NCI-H345 treated with DMSO at 0.1 percent for 48 hours (cell line): ENCODE results near the gene FGGY.

Experiments used
- DNase-seq: peaks from one replicate; lab custom pipeline; 2025; ENCODE audit not compliant: unreplicated experiment; lab: John Stamatoyannopoulos, UW

Gene FGGY

DNA sequence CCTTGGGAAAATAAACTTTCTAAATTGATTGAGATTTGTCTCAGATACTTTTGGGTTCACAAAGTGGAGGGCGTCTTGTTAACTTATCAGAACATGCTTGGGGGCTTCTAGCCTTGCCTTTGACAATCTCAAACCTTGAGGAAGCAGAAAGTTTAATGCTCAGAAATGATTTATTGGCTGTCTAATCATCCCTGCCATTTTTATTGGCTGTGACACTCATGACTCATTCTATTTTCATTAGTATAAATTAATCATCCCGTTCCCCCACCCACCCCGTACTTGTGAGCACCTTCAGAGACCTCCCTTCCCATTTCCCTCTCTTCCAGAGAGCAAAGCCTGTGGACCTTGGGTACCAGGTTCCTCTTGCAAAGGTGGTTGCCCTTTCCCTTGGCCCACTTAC lies 87.1 kb downstream of the FGGY start:
- DNase-seq: no peak

GRCh38 chr1:59384443-59384842 lies 87.5 kb downstream of the FGGY start:
- no peak for DNase-seq

DNA sequence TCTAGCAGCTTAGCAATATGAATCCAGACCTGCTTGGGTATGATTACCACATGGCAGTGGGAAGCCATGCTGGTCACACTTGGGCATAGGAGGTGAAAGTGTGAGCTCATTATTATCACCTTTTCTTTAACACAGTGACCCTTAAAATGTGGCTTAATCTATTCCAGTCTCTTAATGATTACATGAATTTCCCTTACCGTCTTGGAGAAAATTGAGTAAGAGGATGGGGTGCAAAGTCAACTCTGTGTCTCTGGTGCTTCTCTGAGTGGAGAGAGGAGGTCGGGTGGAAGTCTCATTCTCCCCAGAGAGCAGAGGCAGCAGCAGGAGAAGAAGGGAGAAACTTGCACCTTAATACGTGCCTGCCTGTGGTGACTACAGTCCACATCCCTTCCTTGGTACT lies 91.3 kb downstream of the FGGY start:
- DNase-seq: no peak

GRCh38 chr1:59389847-59390246 lies 93.0 kb downstream of the FGGY start:
- DNase-seq: no peak

DNA sequence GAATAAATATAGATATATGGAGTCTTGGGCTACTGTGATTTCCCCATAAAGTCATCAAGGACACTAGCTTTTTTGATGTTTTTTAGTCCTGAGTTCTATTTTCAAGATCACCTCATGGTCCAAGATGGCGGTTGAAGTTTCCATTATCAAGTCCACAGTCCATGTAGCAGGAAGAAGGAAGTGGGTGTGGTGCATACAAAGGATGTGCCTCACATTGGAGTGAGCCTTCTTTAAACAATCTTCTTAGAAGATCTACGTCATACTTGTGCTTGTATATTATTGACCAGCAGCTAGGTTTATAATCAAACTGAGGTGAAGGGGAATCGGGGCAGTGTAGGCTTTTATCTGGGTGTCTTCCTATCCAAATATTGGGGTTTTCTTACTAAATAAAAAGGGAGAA lies 93.4 kb downstream of the FGGY start:
- no peak for DNase-seq

- DNase-seq: no peak
Observed at GRCh38 chr1:59391212-59392179, 94.6 kb downstream of the FGGY start.

DNA sequence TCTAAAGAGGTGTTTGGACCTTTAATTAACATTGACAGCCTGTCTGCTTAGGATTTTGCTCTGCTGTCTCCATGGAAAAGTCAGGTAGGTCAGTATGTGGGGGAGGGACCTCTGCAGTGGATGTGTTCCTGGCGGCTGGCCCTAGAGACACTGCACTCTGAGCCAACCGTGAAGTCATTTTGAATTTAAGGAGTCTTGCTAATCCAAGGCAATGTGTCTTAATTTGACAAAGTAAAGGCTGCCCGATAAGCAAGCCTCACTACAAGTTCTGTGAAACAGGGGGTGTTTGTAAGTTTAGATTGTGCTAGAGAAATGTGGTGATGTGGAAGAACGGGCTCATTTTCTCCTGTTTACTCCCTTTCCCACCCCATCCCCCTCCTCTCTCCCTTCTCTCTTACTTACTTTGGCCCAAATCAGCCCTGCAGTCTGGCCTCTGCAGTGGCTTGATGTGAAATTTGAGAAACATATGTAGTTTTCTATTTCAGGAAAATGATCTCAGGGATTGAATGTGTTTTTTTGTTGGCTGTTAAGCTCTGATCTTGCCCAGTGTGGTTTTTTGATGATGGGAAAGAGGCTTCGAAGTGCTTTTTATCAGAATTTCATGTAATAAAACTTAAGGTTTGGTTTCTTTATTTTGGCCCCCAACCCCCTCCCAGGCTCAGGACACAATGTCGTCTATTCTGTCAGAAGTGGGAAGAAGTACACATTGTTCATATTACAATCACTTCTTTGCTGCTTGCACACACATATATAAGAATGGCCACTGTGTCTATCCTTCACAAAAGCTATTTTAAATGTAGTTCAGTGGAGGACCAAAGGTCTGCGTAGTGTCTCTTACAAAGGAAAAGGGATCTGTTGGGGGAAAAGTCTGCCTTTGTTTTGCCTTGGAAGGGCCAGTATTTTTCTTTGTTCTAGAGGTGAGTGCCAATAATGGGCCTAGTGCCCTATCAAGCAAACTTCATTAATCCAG lies 96.6 kb downstream of the FGGY start:
- no peak for DNase-seq

- DNase-seq: no peak
Observed at GRCh38 chr1:59394706-59395425, 98.0 kb downstream of the FGGY start.

- DNase-seq: no peak
Observed at GRCh38 chr1:59396387-59396786, 99.5 kb downstream of the FGGY start.

DNA sequence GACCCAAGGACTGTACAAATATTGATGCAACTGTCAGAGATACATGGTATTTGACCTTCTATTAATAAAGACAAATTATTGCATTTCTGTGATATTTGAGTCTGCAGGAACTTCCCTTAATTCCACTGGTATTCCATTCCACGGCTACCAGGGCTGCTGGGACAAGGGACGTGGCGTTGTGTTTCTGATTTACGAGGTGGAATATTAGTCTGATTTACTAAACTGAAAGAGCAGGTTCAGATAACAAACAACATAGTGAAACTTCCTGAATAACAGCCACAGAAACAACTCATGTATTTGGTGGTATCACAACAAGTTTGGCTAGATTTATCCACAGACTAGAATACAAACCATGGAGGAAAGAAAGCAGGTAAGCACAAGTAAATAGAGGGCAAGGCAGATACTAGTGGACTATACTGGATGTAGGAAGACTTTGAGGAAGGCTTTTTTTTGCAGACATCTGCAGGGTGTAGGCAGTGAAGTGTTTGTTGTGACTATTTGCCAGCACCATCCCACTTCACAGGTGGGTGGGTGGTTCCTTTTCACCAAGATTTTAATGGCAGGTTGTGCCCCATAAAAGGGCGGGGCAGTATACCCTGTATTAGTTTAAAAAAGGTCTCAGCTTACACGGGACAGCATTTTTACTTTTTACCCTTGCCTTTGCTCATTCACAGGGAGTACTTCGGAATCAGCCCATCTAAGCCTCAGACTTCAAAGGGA lies 100.4 kb downstream of the FGGY start:
- no peak for DNase-seq

DNA sequence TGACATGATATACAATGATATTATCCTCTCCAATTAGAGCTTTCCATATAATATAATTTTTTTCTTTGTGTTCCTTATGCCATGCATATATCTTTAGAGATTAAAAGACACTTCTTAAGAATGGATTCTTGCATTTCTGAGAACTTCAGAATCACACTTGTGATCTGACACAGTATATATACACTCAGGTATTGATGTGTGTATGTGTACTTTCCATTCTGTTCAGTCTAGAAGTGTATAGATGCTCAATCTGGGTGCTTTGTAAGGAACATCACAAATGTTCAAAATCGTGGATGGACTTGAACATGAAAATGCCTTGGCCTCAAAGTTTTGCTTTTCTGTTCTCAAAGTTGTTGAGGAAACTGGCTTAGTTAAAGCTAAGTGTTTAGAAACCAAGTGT lies 102.7 kb downstream of the FGGY start:
- DNase-seq: no peak

DNA sequence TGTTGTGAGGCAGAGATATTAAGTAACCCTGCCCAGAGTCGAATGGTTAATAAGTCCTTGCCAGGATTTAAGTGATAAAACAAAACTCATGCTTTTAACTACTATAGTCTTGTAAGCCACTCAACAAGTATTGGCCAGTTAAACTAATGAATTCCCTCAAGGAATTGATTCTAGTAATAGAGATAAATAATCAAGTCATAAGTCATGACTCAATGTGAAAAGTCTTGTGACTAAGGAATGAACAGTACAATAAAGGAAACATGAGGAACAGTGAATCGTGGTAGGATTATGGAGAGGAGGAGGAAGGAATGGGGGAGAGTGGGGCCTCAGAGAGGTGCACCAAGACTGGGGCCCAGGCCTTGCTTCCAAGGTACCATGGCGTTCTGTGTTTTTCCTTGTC lies 104.7 kb downstream of the FGGY start:
- no peak for DNase-seq

DNA sequence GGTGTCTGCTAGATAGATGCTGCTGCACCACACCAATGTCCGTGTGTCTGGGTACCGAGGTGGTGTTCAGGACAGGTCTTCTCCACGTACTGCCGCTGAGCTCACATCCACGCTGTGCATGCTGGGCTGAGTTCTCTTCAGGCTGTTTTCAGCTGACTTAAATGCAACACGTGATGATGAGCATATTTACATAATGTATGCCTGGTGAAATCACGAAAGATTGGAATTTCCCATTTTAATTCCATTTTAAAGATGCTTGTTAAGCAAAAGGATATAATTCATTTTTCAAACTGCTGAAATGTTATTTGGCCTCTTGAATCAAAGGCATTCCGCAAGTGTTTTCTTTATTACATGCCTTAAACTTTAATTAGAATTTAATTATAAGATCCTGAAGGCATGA lies 107.9 kb downstream of the FGGY start:
- DNase-seq: no peak

DNA sequence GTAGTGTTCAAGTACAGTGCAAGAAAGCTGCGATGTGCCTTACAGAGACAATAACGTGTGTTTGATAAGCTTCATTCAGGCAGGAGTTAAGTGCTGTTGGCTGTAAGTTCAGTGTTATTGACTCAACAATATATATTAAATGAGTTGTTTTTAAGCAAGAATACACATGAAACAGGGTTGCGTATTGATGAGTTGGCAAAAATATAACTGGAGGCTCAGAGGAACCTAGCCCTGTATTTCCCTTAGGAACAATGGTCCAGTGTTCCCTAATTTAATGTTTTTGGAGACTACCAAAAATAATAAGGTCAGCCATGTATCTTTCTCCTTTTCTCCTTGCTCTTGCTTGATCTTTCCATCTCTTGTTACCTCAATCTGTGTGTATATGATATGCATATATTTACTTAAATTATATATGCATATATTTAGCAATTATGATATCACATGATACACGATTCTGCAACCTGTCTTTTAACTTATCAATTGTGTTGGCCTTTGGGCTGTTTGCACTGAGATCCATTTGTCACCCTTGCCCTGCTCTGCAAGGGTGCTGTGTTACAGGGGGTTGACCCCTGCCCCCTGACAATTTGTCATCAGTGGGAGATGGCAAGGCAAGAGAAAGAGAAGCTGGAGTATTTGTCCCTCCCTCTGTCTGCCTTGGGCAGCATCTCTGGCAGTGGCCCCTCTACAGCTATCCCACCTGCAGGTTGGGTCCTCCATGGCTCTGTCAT lies 109.7 kb downstream of the FGGY start:
- DNase-seq: no peak

DNA sequence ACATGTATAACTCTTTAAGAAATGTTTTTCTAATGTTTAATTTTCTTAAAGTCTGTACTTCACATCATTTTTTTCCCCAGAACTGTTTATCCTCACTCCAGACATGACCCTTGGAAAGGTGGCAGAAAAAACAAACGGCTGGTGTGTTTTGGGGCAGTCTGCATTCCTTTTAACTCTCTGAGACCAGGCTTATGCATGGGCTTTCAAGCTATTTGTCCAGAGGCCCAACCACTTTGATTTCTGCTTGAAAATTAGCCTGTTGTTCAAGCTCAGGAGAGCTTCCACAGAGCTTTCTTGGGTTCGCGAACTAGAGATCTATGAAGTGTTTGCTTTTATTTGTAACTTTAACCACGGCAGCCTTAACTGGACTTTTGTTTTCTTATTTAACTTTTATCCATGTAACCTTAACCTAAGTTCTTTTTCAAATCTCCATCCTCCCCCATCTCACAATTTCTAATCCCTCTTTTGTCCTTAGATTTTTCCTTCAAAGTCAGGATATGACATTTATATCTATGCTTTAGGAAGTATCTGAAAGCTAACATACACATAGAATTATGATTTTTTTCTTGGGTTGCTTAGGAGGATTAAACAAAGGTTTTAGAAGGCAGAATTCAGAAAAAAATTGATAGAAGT lies 111.8 kb downstream of the FGGY start:
- DNase-seq: no peak

GRCh38 chr1:59409549-59409948 lies 112.7 kb downstream of the FGGY start:
- DNase-seq: no peak

DNA sequence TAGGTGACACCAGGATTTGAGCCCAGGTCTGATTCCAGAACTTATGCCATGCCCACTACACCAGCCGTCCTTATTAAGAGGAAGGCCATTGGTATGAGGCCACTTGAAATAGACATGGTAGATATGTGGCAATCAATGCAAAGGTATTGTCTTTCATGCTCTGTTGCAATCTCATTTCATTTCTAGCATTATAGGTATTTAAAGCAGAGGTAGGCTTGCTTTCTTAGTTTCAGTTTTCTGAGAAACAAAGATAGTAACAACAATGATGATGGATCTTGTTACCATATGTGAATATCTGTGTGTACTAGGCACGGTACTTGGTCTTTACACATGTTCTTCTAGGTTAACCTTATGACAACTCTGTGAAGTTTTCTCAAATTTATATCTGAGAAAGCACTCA lies 113.1 kb downstream of the FGGY start:
- DNase-seq: no peak

GRCh38 chr1:59410457-59410856 lies 113.6 kb downstream of the FGGY start:
- no peak for DNase-seq

- no peak for DNase-seq
Observed at GRCh38 chr1:59411147-59411546, 114.3 kb downstream of the FGGY start.
